GM21529 (cell line): ENCODE data around the gene AGXT.

Source experiments
- ATAC-seq: cut with Tn5 transposase; IDR thresholded peaks from one replicate; pipeline ENCODE4 v1.9.1; 2021; ENCODE audit not compliant: unreplicated experiment

AGXT gene

DNA sequence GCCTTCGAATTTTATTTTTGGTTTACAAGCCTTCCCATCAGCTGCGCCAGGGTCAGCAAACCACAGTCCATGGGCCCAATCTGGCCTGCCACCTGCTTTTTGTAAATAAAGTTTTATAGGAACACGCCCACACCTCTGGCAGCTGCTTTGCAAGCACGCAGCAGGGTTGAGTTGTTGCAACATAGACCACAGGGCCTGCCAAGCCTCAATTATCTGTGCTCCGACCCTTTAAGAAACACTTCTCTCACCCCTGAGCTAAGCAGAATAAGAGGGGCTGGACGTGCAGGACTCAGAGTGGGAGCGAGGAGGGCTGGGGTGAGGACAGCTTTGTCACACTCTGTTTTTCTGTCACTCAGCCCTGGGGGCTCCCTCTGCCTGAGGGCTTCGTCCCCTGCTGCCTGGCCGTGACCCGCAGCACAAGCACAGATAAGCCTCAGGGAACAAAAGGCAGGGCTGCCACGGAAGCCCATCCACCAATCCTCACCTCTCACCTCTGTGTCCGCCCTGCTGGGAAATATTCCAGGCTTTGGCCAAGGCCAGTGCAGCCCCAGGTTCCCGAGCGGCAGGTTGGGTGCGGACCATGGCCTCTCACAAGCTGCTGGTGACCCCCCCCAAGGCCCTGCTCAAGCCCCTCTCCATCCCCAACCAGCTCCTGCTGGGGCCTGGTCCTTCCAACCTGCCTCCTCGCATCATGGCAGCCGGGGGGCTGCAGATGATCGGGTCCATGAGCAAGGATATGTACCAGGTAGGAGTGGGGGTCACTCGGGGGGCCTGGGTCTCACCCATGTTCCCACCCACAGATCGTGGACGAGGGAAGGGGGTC lies at the start of gene AGXT:
TSS of gene AGXT (plus strand) at position 539 of the 823 bp plus-strand sequence. CDS start at position 581, 42 bp downstream.
- no peak for ATAC-seq

DNA sequence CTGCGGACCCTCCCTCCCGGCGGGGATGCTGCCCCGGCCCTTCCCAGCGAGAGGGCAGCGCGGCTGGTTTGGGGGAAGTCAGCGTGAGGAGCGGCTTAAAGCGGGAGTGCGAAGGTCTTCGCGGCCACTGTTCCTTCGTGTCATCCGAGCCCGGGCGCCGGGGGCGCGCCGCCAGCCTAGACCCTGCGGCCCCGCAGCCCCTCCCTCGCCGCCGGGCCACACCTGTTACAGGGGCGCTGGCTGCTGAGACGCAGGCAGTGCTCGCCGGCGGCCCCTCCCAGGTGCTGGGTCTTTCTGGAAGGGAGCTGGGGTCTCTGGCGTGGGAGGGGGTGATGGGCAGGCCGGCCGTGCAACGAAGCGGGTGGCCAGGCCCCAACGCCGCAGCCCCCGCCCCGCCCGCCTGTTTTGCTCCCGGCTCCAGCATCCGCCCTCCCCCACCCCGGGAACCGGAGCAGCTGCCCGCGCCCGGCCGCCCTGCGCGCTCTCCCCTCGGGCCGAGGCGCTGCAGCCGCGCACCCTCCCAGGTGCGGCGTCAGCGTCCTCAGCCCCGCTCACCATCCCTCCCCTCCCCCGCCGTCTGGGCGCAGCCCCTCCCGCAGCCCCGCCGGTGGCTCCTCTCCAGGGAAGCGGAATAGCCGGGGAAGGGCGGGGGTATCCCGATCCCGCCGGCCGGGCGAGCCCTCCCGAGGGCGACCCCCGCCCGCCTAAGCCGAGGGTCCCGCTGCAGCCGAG lies 49.3 kb upstream of the AGXT start:
- ATAC-seq = no peak

DNA sequence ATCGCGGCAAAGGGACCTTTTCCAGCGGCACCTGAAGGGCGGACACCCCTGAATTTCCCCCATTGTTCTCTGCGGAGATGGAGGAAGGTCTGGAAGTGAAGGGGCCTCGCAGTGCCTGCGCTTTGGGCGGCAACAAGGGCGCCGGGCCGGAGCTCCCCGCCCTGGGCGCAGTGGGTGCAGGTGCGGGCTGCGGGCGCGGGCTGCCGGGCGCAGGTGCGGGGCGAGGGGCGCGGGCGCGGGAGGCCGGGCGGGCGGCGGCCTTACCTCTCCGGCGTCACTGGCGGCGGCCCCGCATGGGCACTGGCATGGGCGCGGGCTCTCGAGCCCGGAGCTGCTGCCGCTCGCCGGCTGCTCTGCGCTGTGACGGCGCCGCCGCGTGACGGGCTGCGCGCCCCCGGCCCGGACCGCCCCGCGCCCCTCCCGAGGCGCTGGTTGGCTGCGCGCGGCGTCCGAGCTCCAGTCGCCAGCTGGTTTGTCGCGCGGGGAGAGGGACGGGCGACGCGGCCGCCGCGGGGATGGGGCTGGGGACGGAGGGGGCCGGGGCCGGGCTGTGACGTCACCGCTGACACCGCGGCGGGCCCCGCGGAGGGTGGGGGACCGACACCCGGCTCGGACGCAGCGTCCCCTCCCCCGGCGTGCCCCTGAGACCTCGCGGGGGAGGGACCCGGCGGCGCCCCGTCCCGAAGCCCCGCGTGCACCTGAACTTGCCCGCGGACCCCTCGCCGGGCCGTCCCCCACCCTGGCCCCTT lies 48.6 kb upstream of the AGXT start, which contains the start of gene KIF1A:
TSS of gene KIF1A (minus strand) at position 362 of the 749 bp plus-strand sequence. CDS start 22,467 bp downstream, outside the sequence.
- ATAC-seq = no peak

DNA sequence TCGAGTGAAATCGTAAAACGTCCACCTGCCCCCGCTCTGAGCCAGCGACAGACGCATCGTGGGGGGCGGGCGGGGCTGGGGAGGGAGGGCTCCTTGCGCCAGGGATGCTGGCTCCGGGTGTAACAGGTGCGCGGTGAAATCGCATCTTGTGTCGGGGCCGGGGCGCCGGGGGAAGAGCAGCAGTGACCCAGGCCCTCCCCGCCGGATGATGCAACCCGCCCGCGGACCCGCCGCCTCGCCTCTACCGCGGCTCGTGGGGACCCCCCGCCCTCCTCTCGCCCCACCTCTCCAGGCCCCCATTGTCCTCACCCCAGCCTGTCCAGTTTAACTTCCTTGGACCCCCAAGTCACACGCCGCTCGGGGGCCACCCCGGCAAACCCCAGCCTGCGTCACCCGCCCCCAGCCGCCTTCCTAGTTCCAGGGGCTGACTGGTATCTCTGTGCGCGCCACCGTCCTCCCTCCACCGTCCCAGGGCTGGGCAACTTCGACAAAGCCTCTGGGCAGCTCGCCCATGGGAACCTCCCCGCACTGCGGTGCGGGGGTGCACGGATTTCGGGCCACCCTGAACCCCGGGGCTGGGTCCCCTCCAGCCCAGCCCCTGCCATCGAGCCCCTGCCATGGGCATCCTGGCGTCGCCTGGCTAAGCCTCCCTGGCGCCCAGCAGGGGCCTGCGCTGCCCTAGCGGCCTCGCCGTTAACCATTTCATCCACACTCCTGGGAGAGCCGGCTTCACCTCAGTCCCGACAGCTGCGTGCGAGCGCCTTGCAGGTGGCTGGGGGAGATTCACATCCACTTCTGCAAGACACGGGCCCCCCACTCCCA lies 47.8 kb upstream of the AGXT start:
- ATAC-seq = no peak

DNA sequence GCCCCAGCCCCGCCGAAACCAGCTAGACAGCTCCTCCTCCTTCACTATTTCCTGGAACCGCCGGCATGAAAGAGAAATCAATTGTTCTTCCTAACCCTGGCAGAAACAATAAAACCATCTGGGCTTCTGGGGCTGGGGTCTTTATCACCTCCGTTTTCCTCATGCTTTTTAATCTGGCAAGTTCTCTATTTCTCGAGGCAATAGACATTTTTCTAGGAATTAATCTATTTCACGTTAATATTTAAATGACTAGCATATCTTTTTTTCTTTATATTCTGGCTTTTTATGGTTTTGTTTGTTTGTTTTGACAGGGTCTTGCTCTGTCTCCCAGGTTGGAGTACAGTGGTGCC lies 47.2 kb upstream of the AGXT start:
- no peak for ATAC-seq

DNA sequence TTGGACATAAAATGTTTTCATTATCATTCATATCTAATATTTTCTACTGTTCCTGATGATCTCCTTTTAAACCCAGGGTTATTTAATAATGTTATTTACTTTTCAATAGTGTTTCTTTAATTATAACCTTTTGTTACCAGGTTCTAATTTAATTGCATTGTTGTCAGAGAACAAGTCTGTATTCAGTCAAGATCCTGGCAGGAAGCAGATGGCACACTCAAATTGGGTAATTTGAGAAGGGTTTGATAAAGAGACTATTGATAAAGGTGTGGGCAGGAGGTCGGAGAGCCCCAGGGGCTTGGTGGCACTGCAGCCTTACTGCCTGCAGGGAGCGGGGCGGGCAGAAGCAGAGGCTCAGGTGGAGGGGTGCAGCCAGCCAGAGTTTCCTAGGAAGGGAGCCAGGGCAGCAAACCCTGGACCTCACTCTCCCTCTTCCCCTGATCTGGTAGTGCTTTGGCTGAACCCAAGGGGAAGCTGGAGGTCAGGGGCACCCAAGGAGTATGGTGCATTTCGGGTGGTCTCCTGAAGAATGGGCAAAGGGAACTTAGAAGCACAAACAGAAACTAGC lies 46.3 kb upstream of the AGXT start:
- no peak for ATAC-seq

DNA sequence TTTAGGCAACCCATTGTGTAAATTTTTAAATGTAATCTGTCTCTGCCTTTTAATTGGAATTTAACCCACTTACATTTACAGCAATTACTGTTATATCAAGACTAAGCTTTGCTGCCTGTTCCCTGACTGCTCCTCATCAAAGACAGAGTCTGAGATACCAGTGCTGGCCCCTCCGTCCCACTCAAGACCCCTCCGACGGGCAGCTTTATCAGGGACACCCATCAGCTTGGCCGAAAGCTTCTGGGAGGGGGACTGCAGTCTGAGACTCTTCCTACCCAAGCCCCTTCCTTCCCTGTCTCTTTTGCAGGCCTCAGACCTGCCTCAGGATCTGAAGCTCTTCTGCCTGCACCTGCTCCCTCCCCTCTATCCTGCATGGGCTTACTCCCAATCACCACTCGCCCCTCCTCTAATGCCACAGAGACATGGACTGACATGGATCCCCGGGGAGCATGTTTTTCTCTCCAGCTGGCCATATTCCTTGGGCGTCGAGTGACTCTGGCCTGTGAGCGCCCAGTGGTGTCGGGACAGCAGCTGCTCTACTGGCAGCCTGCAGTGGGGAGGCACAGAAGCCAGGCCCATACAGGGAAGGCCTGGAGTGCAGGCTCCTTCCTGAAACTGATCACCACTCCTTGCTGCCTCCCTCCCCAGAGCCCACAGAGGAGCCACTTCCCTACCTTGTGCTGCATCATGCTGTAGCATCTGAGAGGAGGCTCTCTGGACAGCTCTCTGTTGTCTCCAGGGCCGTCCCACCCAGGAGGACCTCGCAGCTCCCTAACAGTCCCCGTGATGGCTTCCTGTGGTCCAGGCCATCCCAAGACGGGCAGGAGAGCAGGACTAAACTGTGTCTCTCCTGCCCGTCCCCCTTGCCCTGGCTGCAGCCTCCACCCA lies 44.9 kb upstream of the AGXT start:
- no peak for ATAC-seq

DNA sequence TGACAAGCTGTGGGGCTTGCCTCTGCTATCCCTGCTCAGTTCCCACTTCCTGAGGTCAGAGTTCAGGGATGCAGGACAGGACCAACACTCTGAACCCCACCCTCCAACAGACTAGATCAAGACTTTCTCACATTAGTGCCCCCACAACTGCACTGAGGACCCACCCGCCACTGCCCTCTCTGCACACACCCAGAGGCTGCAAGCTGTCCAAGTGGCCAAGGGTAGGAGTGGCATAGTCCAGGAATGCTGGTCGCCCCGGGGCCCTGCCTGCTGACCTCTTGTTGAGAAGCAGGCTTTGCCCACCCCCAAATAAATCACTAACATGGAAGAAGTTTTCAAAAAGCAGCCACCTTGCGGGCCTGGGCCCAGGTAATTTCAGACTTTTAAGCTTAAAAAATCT lies 43.1 kb upstream of the AGXT start:
- no peak for ATAC-seq

DNA sequence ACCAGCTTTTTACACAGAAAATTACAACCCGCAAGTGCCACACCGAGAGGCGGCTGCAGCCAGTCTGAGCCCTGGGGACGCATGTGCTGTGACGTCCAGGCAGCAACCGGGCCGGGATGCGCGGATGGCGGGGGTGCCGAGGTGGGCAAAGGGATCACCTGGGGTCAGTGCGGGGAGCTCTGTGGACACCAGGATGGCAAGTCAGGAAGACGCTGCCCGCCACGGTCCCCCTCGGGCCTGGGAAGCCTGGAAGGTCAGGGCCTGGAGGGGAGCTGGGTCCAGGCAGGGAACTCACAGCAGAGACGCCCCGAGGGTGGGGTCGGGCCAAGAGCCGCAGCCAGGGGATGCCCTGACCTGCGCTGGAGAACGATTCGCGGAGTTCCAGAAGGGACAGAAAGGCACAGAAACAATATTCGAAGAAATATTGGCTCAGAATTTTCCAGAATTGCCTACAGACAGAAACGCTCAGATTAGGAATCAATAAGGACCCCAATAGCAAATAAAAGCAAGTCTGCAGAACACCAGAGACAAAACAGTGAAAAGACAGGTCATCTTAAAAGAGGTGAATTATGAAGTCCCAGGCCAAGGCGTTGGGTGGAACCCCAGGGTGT lies 36.9 kb upstream of the AGXT start:
- ATAC-seq = no peak

DNA sequence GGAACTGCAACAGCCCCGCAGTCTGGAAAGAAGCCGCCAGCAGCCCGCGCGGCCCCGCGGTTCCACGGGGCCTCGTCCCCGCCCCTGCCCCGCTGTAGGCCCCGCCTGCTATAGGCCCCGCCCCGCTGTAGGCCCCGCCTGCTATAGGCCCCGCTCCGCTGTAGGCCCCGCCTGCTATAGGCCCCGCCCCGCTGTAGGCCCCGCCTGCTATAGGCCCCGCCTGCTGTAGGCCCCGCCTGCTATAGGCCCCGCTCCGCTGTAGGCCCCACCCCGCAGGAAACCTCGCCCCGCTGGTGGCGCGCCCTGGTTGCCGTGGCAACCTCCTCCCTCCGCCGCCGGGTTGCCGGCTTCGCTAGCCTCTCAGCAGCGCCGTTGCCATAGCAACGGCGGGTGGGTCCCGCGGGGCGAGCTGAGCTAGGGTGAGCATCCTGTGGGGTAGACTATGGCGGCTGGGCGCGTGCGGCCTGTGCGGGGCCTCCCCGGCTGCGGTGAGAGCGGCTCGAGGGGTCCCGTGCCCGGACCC lies 36.4 kb upstream of the AGXT start:
- peak; percentile 90 for ATAC-seq

DNA sequence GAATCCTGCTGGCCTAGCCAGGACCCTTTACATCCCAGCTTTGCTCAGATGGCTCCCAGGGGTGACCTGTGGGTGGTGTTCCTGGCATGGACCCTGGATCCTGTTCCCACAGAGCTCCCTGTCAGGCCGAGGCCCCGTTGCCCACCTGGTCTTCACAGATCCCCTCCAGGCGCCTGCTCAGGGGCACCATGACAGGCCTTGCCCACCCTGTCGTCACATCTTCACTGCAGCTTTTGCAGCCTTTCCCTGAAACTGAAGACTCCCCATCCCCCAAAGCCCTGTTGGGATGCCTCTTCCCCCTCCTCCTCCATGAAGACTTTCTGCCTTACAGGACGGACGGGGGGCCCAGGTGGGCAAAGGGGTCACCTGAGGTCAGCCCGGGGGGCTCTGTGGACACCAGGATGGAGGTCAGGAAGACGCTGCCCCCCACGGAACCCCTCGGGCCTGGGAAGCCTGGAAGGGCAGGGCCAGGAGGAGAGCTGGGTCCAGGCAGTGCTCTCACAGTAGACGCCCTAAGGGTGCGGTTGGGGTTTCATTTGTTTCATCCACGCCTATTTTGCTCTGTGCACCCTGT lies 35.6 kb upstream of the AGXT start:
- ATAC-seq = no peak

DNA sequence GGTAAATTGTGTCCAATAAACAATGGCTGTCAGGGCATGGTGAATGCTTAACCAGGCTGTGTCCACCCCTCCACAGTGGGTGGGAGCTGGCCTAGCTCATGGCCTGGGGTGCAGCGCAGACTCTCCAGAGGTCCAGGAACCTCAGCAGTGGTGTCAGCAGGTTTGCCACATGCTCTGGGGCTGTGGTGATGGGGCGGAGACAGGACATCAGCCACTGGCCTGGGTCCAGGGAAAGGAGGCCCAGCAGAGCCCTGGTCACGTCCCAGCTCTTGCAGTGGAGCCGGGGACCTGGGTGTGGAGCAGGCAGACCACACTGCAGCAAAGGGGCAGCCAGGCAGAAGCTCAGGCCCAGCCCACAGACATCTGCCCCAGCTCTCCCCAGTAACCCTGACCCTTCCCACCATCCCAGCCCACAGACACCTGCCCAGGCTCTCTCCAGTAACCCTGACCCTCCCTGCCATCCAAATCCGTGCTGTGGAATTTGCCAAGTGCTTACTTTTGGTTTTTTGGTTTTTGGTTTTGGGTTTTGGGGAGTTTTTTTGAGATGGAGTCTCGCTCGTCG lies 34.8 kb upstream of the AGXT start:
- ATAC-seq = no peak

DNA sequence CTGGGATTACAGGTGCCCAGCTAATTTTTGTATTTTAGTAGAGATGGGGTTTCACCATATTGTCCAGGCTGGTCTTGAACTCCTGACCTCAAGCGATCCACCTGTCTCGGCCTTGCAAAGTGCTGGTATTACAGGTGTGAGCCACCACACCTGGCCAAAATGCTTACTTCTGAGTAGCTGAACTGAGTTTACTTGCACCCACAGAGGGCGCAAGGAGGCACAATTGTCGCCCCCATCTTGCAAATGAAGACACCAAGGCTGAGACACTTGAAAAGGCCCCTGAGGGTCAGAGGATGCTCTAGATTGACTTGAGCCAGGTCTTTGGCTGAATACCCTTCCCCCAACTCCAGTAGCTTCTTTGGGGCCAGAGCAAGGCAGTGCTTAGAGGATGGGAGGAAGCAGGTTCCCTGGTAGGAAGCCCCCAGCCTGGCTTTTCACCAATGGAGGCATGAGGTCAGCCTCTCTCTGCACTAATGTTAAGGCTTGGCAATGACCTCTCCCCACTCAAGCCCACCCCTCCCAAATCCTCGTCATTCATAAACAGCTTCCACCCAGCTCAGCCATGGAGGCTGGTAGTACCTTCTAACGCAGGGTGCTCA lies 34.1 kb upstream of the AGXT start:
- no peak for ATAC-seq

DNA sequence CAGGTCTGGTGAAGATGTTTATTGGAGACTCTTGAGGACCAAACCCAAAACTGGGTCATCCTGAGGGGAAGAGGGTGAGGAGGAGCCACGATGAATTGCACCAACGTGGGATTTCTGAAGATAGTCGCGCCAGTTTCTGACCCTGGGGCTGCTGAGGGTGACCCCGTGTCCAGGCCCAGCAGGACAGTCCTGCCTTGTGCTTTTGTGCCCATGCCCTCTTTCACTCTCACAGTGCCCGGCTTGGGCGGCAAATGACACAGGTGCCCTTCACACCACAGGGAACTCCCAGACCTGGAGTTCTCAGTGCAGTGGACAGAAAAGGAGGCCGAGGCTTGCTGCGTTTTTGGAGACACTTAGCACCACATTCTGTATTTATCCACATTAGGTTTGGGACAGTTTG lies 33.1 kb upstream of the AGXT start:
- ATAC-seq = no peak

DNA sequence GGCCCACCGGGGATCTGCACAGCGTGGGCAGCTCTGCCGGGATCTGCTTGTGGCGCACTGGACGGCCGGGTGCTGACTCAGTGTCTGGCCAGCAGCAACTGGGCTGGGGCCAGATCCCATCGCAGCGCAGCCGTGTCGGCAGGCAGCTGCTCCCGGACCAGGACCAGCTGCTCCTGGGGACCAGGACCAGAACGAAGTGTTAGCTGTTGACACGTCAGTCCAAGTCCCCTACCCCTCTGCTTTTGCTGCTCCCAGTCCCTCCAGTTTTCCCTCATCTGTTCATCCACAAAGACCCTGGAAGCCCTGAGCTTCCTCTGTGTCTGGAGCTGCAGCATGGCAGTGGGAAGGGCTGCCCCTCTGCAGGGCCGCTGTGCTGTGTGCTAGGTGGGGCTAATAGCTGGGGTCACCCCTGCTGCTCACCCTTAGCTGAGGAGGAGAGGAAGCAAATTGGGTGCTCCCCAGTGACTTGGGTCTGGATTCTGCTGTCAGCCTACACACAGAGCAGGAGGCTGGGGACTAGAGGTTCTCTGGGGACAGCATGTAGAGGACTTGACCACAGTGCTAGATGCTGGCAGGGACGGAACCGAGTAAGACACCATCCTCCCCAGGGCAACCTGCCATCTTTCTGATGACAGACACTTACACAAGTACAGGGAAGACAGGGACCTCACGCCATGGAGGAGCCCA lies 31.7 kb upstream of the AGXT start:
- no peak for ATAC-seq

DNA sequence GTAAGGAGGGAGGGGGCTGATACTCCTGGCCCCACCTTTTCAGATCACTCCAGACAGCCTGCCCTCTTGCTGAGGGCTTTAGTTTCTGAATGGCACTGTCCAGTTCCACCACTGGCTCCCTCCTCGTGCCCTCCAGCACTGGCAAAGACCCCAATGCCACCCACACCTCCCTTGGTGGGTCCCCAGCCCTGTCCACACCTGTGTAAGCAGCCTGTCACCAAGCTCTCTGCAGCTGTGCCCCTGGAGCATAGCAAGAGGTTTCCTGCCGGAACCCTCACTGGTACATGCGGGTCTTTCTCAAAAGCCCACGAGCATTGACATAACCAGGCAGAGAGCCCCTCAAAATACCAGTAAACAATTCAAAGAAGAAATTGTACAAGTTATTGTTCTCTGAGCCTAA lies 31.0 kb upstream of the AGXT start:
- ATAC-seq = no peak
